ENCODE measurements around the gene NKX1-2. TPM values are rescaled to one million over a fixed set of nuclear protein-coding genes. Genes with fewer than 3 reads are reported as not detected.

Gene NKX1-2
- not detected in 2 replicates for total RNA-seq (2012; rRNA removed)

DNA sequence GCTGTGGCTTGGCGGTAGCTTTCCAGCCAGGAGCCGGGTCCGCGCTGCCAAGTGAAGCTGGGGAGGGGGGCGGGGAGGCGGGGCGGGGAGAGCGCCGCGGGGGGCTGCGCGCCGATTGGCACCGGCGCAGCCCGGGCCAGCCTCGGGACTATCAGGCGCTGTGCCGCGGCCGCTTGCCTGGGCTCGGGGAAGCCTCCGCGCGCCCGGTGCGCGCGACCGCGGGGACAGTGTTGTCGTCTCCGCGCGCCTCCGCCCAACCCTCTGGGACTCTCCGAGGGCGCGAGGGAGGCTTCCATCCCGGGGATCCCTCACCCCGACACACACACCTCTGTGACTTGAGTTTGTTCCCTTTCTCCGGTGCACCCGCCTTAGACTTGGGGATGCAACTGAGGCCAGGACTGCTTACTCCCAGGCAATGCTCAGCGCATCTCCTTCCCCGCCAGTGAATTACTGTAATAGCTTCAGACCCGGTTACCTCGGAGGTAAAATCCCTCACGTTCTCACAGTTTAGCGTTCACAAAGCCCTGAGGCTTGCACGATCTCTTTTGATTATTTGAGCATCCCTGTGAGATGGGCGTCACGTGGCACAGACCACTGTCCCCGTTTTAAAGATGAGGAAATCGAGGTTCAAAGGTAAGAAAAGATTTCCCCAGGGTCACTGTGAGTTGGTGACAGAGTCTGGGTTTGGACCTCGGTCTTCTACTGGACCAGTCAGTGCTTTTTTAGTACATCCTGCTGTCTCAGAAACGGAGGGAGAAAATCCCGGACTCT, at the start of gene NKX1-2:
NKX1-2 (minus strand) TSS at position 24 of the 771 bp plus-strand sequence. CDS start 92 bp downstream, outside the sequence.
- H3K27me3 ChIP-seq (ENCODE audit: control insufficient read depth, insufficient read depth, low read length): peaks cover 91% of the 10 kb centered on the region
- H3K36me3 ChIP-seq (ENCODE audit: insufficient read depth, low read length): no peaks in the 10 kb centered on the region
- H3K9ac ChIP-seq (ENCODE audit: low read depth, low read length): no peak within 1 kb of the TSS
- peak within 1 kb of the TSS; percentile 67 for H3K4me2 ChIP-seq (ENCODE audit: low read length)
- H3K9me3 ChIP-seq (replicated peaks; ENCODE audit: low read length): no peaks in the 10 kb centered on the region
- H3K4me1 ChIP-seq (ENCODE audit: control insufficient read depth, insufficient read depth, low read length): peaks cover 8% of the 10 kb centered on the region
- H3K4me3 ChIP-seq (ENCODE audit: low read length): no peak within 1 kb of the TSS

DNA sequence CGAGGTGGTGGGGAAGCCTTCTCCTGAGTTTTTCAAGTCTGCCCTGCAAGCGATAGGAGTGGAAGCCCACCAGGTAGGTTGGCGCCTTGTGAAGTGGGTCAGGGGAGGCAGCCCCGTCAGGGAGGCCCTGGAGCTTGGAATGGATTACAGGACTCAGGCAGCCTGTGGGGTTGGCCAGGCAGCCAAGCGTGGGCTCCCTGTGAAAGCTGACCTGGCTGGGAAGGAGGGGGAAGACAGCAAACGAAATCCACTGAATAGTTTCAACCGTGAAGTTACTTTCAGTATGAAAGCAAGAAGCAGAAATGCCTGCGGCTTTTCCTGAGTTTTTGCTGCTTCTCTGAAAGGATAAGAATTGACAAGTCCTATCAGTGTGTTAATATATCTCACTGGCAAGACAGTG, 48.2 kb upstream of the NKX1-2 start:
- Histone ChIP-seq H3K36me3 (ENCODE audit: insufficient read depth, low read length) (no peaks in the 10 kb centered on the region), H3K27me3 (ENCODE audit: control insufficient read depth, insufficient read depth, low read length) (no peaks in the 10 kb centered on the region), H3K9ac (ENCODE audit: low read depth, low read length) (no peak overlapping the region), H3K4me1 (ENCODE audit: control insufficient read depth, insufficient read depth, low read length) (no peaks in the 10 kb centered on the region), H3K4me3 (ENCODE audit: low read length) (no peak overlapping the region), H3K4me2 (ENCODE audit: low read length) (no peak overlapping the region), H3K9me3 (replicated peaks; ENCODE audit: low read length) (no peaks in the 10 kb centered on the region)

DNA sequence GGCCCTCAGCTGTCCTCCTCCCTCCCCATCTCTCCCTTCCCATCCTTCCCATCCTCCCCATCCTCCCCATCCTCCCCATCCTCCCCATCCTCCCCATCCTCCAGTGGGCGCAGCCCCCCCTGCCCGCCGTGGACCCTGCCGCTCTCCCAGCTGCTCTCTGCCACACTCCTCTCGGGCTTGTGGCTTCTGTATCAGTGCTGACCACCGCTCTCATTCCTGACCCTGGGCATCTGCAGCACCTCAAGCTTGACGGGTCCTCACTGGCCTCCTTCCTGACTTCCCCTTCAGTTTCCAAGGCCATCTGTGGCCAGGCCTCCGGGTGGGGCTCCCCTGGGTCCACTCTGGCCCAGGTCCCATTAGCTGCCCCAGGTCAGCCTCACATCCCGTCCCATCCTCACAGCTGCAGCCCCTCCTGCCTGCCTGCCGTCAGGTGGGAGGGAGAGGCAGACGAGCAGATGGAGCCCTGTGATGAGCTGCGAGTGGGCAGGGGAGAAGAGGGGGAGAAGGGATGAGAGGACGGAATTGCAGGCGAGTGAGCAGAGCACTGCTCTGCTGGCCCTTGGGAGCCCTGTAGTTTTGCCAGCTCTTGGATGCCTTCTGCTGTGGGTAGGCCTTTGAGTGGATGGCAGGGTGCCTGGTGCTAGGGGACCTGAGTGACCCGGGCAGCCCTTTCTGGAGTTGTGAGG, 47.5 kb upstream of the NKX1-2 start:
- Histone ChIP-seq H3K9me3 (replicated peaks; ENCODE audit: low read length) (no peaks in the 10 kb centered on the region), H3K4me1 (ENCODE audit: control insufficient read depth, insufficient read depth, low read length) (no peaks in the 10 kb centered on the region), H3K36me3 (ENCODE audit: insufficient read depth, low read length) (no peaks in the 10 kb centered on the region), H3K4me2 (ENCODE audit: low read length) (no peak overlapping the region), H3K27me3 (ENCODE audit: control insufficient read depth, insufficient read depth, low read length) (no peaks in the 10 kb centered on the region), H3K4me3 (ENCODE audit: low read length) (no peak overlapping the region), H3K9ac (ENCODE audit: low read depth, low read length) (no peak overlapping the region)

DNA sequence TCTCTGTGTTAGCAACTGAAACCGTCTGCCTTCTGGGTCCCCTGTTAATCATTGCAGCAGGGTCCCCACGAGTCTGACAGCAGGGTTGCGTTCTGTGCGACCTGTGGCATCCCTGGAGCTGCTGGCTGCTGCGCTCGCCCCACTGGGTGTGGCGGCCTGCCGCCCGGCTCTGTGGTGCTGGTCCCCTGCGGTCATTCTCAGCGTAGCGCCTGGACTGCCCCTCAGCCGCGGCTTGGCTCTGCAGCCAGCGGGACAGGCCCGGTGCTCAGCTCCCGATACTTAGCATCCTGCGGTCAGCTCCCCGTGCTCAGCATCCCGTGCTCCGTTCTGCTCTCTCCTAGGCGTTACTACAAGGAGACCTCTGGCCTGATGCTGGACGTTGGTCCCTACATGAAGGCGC, 46.8 kb upstream of the NKX1-2 start:
- Histone ChIP-seq H3K27me3 (ENCODE audit: control insufficient read depth, insufficient read depth, low read length) (no peaks in the 10 kb centered on the region), H3K9me3 (replicated peaks; ENCODE audit: low read length) (no peaks in the 10 kb centered on the region), H3K4me2 (ENCODE audit: low read length) (no peak overlapping the region), H3K4me3 (ENCODE audit: low read length) (no peak overlapping the region), H3K9ac (ENCODE audit: low read depth, low read length) (no peak overlapping the region), H3K36me3 (ENCODE audit: insufficient read depth, low read length) (no peaks in the 10 kb centered on the region), H3K4me1 (ENCODE audit: control insufficient read depth, insufficient read depth, low read length) (no peaks in the 10 kb centered on the region)

DNA sequence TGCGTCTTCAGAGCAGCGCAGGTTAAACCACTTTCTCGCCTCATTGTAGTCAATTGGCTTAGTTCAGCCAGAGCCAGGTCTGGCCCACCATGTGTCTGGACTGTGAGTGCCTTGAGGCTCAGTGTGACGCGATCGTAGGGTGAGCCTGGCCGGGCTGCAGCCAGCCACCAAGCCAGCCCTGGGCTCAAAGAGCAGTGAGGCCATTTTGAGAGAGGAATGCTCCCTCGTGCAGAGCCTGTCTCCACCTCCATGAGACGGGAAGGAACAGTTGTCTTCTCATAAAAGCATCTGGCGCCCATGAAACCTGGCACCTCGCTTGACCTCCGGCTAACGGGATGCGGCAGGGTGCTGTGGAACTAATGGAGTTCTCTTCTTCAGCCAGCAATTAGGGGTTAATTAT, 46.3 kb upstream of the NKX1-2 start:
- H3K4me1 ChIP-seq (ENCODE audit: control insufficient read depth, insufficient read depth, low read length): no peaks in the 10 kb centered on the region
- no peaks in the 10 kb centered on the region for H3K9me3 ChIP-seq (replicated peaks; ENCODE audit: low read length)
- no peak overlapping the region for H3K9ac ChIP-seq (ENCODE audit: low read depth, low read length)
- H3K27me3 ChIP-seq (ENCODE audit: control insufficient read depth, insufficient read depth, low read length): no peaks in the 10 kb centered on the region
- H3K4me2 ChIP-seq (ENCODE audit: low read length): no peak overlapping the region
- no peaks in the 10 kb centered on the region for H3K36me3 ChIP-seq (ENCODE audit: insufficient read depth, low read length)
- H3K4me3 ChIP-seq (ENCODE audit: low read length): no peak overlapping the region

DNA sequence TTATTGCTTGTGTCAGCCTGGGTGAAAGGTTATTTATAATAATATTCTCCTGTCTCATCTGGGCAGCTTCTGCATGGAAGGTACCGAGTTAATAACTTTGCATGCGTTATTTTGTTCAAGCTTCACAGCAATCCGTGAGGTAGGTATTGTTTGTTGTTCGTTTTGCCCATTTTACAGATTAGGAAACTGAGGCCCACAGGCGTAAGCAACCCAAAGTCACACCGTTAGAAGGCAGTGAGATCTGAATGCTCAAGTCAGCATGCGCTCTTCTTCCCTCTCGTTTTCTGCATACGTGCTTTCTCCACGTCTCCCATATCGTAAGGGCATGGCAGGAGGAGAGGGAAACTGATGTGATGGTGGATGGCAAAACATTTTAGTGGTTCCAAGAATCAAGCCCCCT, 45.9 kb upstream of the NKX1-2 start:
- no peak overlapping the region for H3K4me2 ChIP-seq (ENCODE audit: low read length)
- H3K36me3 ChIP-seq (ENCODE audit: insufficient read depth, low read length): no peaks in the 10 kb centered on the region
- no peaks in the 10 kb centered on the region for H3K27me3 ChIP-seq (ENCODE audit: control insufficient read depth, insufficient read depth, low read length)
- H3K4me3 ChIP-seq (ENCODE audit: low read length): no peak overlapping the region
- H3K4me1 ChIP-seq (ENCODE audit: control insufficient read depth, insufficient read depth, low read length): no peaks in the 10 kb centered on the region
- H3K9me3 ChIP-seq (replicated peaks; ENCODE audit: low read length): no peaks in the 10 kb centered on the region
- H3K9ac ChIP-seq (ENCODE audit: low read depth, low read length): no peak overlapping the region

DNA sequence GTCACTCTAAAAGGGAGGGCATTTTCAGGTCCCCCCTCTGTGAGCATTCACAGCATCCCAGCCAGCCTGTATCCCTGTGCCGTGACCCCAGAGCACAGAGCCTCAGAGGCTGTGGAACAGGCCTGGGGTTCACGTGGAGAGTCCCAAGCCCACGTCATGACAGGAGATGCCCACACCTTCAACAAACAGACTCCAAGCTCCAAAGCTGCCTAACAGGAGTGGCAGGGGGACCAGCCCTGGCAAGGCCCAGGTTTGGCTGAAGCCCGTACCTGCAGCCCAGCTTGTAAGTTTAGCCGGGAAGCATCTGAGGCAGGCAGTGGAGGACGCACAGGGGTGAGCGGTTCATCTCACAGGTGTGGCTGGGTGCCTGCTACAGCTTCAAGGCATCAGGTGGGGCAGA, 45.3 kb upstream of the NKX1-2 start:
- Histone ChIP-seq H3K4me3 (ENCODE audit: low read length) (no peak overlapping the region), H3K27me3 (ENCODE audit: control insufficient read depth, insufficient read depth, low read length) (no peaks in the 10 kb centered on the region), H3K9me3 (replicated peaks; ENCODE audit: low read length) (no peaks in the 10 kb centered on the region), H3K9ac (ENCODE audit: low read depth, low read length) (no peak overlapping the region), H3K36me3 (ENCODE audit: insufficient read depth, low read length) (no peaks in the 10 kb centered on the region), H3K4me2 (ENCODE audit: low read length) (no peak overlapping the region), H3K4me1 (ENCODE audit: control insufficient read depth, insufficient read depth, low read length) (no peaks in the 10 kb centered on the region)

DNA sequence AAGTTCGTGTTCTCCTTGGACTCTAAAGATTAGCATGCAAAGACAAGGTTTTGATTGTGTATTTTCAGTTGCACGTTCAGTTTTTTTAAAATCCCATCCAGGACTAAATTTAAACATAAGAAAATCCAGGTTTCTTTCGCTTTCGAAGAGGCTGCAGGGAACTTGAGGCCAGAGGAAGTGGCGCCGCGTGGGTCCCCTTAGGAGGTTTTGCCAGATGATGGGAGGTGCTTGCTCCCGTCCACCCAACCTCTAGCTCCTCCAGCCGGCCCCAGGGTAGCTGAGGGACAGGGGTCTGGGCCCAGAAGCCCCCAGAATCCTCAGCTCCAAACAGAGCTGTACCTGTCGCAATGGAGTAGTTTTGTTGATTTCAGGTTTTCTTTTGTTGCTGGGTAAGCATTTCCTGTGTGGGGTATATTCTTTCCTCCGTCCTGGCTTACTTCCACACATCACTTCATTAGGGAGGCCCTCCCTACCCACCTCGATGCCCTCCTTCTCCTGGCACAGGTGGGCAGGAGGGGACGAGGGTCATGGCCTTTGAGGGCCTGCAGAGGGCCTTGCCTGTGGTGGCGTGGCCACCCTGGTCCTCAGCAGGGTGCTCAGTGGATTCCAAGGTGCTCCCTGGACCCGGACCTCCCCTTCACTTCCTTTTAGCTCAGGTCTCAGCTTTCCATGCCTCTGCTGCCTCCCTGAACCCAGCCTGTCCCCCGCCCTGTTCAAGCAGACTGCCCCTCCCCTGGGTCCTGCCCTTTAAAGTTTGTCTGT, 44.4 kb upstream of the NKX1-2 start:
- Histone ChIP-seq H3K4me2 (ENCODE audit: low read length) (no peak overlapping the region), H3K4me1 (ENCODE audit: control insufficient read depth, insufficient read depth, low read length) (no peaks in the 10 kb centered on the region), H3K27me3 (ENCODE audit: control insufficient read depth, insufficient read depth, low read length) (no peaks in the 10 kb centered on the region), H3K9ac (ENCODE audit: low read depth, low read length) (no peak overlapping the region), H3K4me3 (ENCODE audit: low read length) (no peak overlapping the region), H3K36me3 (ENCODE audit: insufficient read depth, low read length) (no peaks in the 10 kb centered on the region), H3K9me3 (replicated peaks; ENCODE audit: low read length) (no peaks in the 10 kb centered on the region)

DNA sequence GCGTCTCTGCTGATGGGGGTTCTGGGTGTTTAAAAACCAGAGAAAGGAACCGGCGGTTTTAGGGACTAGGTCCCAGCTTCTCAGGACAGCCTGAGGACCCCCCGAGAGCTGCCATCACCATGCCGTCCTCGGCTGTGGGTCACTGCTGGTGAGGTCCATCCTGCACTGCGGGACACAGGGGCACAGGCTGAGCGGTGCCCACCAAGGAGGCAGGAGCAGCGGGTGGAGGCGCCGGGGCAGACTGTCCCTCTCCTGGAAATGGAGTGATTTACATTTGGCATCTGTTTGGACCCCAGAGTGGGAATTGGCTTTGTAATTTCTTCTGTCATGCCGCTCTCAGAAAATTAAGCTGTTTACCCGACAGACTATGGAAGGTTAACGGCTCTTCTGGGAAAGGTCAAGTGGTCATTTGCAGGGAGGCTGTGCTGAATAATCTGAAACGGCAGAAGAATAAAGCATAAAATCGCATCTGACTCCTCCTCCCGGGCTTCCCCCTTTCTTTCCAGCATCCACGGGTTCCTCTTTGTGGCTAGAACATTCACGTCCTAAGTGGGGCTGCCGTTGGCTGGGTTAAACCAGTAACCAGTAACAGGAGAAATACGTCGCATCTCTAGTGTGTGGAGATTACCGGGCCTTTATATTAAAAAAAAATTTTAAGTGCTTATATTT, 43.5 kb upstream of the NKX1-2 start:
- no peak overlapping the region for H3K9ac ChIP-seq (ENCODE audit: low read depth, low read length)
- H3K36me3 ChIP-seq (ENCODE audit: insufficient read depth, low read length): no peaks in the 10 kb centered on the region
- no peaks in the 10 kb centered on the region for H3K9me3 ChIP-seq (replicated peaks; ENCODE audit: low read length)
- no peak overlapping the region for H3K4me2 ChIP-seq (ENCODE audit: low read length)
- H3K27me3 ChIP-seq (ENCODE audit: control insufficient read depth, insufficient read depth, low read length): no peaks in the 10 kb centered on the region
- no peak overlapping the region for H3K4me3 ChIP-seq (ENCODE audit: low read length)
- no peaks in the 10 kb centered on the region for H3K4me1 ChIP-seq (ENCODE audit: control insufficient read depth, insufficient read depth, low read length)

DNA sequence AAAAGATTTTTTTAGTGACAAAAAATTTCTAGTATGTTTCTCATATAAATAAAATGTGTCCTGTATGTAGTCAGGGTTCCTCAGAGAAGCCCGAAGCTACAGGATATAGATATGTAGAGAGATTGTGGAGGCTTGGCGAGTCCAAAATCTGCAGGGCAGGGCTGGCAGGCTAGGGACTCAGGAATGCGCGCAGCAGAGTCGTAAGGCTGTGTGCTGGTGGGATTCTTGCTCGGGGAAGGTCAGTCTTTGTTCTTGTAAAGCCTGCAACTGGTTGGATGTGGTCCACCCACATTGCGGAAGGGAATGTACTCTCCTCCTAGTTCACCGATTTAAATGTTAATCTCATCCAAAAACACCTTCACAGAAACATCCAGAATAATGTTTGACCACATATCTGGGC, 42.4 kb upstream of the NKX1-2 start:
- H3K9me3 ChIP-seq (replicated peaks; ENCODE audit: low read length): no peaks in the 10 kb centered on the region
- H3K27me3 ChIP-seq (ENCODE audit: control insufficient read depth, insufficient read depth, low read length): no peaks in the 10 kb centered on the region
- no peak overlapping the region for H3K4me2 ChIP-seq (ENCODE audit: low read length)
- no peaks in the 10 kb centered on the region for H3K4me1 ChIP-seq (ENCODE audit: control insufficient read depth, insufficient read depth, low read length)
- no peak overlapping the region for H3K9ac ChIP-seq (ENCODE audit: low read depth, low read length)
- no peak overlapping the region for H3K4me3 ChIP-seq (ENCODE audit: low read length)
- H3K36me3 ChIP-seq (ENCODE audit: insufficient read depth, low read length): no peaks in the 10 kb centered on the region

DNA sequence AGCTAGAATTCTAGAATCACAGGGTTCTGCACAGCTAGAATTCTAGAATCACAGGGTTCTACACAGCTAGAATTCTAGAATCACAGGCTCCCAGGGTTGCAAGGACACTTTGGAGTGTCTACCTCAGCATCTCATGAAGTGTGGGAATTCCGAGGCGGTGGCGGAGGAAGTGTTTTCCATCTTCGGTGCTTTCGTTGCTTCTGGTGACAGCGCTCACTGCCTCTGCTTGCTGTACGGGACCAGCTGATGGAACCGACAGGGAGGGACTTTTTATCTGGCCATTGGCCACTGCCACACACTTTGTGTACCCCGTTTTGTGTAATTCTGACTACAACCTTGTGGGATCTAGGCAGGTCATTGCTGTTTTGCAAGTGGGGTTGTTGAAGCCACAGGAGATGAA, 41.3 kb upstream of the NKX1-2 start:
- Histone ChIP-seq H3K27me3 (ENCODE audit: control insufficient read depth, insufficient read depth, low read length) (no peaks in the 10 kb centered on the region), H3K4me1 (ENCODE audit: control insufficient read depth, insufficient read depth, low read length) (no peaks in the 10 kb centered on the region), H3K4me3 (ENCODE audit: low read length) (no peak overlapping the region), H3K4me2 (ENCODE audit: low read length) (no peak overlapping the region), H3K36me3 (ENCODE audit: insufficient read depth, low read length) (no peaks in the 10 kb centered on the region), H3K9me3 (replicated peaks; ENCODE audit: low read length) (no peaks in the 10 kb centered on the region), H3K9ac (ENCODE audit: low read depth, low read length) (no peak overlapping the region)

Data from skeletal muscle satellite cell (primary cell).